ENCODE data around the gene GPRC5C. TPM values are rescaled to one million over a fixed set of nuclear protein-coding genes. Genes with fewer than 3 reads are reported as not detected.

GPRC5C gene
- total and polyA plus RNA-seq, 2 of the 8 experiments (the other 6 are each of a cell fraction or from before 2014, with no cell fraction given), result 18.3 to 55.8 TPM

GRCh38 chr17:74455821-74456220 lies 23.9 kb downstream of the GPRC5C start (continued):
- TF ChIP-seq TEAD4 (IDR thresholded peaks at IDR 0.05; ENCODE audit: low read depth, low read length), result no peak
